Karpas-422 (cell line): ENCODE measurements around the gene ACOX3. TPM values are rescaled to one million over a fixed set of nuclear protein-coding genes. Genes with fewer than 3 reads are reported as not detected.

Experiments used
- DNase-seq: peaks from one replicate; pipeline ENCODE4 v3.0.0-alpha.2; 2015
- H2AFZ ChIP-seq: fragments of 200-600 bp; sonication (generic); 2 replicates; pipeline ENCODE4 v1.6.1; 2014; ENCODE audit warnings: antibody characterized with exemption, low read length, mixed read lengths
- H3K27ac ChIP-seq: fragments of 200-600 bp; sonication (generic); 2 replicates; pipeline ENCODE4 v1.5.1; 2014; ENCODE audit warnings: mild to moderate bottlenecking, low read length, moderate library complexity
- H3K27me3 ChIP-seq: fragments of 200-600 bp; sonication (generic); 2 replicates; pipeline ENCODE4 v1.6.1; 2014; ENCODE audit warnings: low read length, mixed read lengths
- H3K36me3 ChIP-seq: fragments of 200-600 bp; sonication (generic); 2 replicates; pipeline ENCODE4 v1.6.1; 2014; ENCODE audit warnings: low read length, mixed read lengths; ENCODE audit not compliant: insufficient read depth
- H3K4me1 ChIP-seq: fragments of 200-600 bp; sonication (generic); 2 replicates; pipeline ENCODE4 v1.6.1; 2014; ENCODE audit warnings: mild to moderate bottlenecking, low read length, mixed read lengths
- H3K4me2 ChIP-seq: fragments of 200-600 bp; sonication (generic); 2 replicates; pipeline ENCODE4 v1.6.1; 2014; ENCODE audit warnings: low read length, low read depth, mild to moderate bottlenecking; ENCODE audit not compliant: poor library complexity, severe bottlenecking
- H3K4me3 ChIP-seq: fragments of 200-600 bp; sonication (generic); 2 replicates; pipeline ENCODE4 v1.5.1; 2014; ENCODE audit warnings: mild to moderate bottlenecking, antibody characterized with exemption, low read length, mixed read lengths
- H3K79me2 ChIP-seq: fragments of 200-600 bp; sonication (generic); 2 replicates; pipeline ENCODE4 v1.6.1; 2014; ENCODE audit warnings: mild to moderate bottlenecking, low read length, mixed read lengths
- H3K9ac ChIP-seq: fragments of 200-600 bp; sonication (generic); 2 replicates; pipeline ENCODE4 v1.6.0; 2014; ENCODE audit warnings: low read length
- H3K9me2 ChIP-seq: fragments of 200-600 bp; sonication (generic), shearing (Covaris generic); replicated peaks from 2 replicates; pipeline ENCODE4 v1.6.0; 2014; ENCODE audit warnings: mild to moderate bottlenecking, low read length, moderate library complexity; ENCODE audit not compliant: insufficient read depth
- H3K9me3 ChIP-seq: fragments of 300-700, 200-600 bp; sonication (generic); 2 replicates; pipeline ENCODE4 v1.6.1; 2014; ENCODE audit warnings: low read length, mixed read lengths
- H4K20me1 ChIP-seq: fragments of 200-600 bp; sonication (generic); 2 replicates; pipeline ENCODE4 v1.6.1; 2014; ENCODE audit warnings: mild to moderate bottlenecking, antibody characterized with exemption, low read length, low read depth; ENCODE audit not compliant: insufficient read depth
- total RNA-seq: library from RNA; depleted of rRNA; stranded (reverse); fragments of >200 nt; shearing (Covaris generic); gene quantifications from 2 replicates; pipeline ENCODE4 v1.2.3, GENCODE V29; 2014; ENCODE audit warnings: low replicate concordance

Gene ACOX3
- total RNA-seq, 1 experiment from 2014 or later = 17.6 TPM

DNA sequence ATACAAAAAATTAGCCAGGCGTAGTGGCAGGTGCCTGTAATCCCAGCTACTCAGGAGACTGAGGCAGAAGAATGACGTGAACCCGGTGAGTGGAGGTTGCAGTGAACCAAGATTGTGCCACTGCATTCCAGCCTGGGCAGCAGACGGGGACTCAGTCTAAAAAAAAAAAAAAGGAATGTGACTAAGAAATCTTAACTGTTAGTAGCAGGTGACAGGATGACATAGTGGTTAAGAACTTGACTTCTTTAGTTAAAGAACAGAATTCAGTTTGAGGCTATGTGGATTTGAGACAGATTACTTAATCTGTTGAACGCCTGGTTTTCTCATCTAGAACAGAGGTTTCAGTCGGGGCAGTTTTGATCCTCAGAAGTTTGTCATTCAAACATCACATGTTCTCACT is 3.3 kb upstream of the ACOX3 start:
- Histone ChIP-seq H3K79me2 (peaks cover 84% of the 10 kb centered on the region), H3K4me2 (no peak overlapping the region), H3K27me3 (no peaks in the 10 kb centered on the region), H3K4me3 (no peak overlapping the region), H3K27ac (no peak overlapping the region), H3K4me1 (peaks cover 29% of the 10 kb centered on the region), H3K9me2 (no peaks in the 10 kb centered on the region), H2AFZ (no peak overlapping the region), H3K36me3 (no peaks in the 10 kb centered on the region), H3K9me3 (no peaks in the 10 kb centered on the region), H3K9ac (no peak overlapping the region), H4K20me1 (peaks cover 10% of the 10 kb centered on the region; the same call in 1 of the 2 replicates)
- no peak for DNase-seq

DNA sequence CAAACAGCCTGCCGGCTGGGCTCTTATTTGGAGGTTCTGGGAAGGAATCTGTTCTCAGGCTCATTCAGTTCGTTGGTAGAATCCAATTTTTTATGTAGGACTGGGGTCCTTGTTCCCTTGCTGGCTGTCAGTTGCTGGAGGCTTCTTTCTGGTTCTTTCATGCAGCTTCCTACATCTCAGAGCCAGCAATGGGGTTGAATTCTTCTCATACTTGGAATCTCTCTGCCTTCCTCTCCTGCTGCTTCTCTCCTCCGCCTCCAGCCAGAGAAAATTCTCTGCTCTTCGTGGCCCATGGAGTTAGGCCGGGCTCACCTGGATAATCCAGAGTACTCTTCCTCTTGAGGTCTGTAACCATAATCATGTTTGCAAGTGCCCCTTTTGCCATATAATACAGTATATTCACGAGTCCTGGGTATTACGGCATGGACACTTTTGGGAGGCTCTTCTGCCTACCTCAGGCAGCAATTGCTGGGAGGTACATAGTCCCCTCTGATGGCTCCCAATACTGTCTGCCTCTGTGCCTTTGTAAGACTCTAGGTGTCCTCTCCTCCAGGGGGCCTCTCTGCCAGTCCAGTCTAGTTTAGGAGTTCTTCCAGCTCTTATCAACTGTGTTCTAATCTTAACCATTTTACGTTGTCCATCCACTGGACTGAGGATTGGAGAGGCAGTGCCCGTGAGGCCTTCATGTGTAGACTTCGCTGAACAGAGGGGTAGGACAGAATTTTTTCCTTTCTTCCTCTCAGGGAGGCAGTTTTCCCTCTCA is 2.3 kb upstream of the ACOX3 start:
- DNase-seq = no peak
- no peaks in the 10 kb centered on the region for H3K27me3 ChIP-seq

DNA sequence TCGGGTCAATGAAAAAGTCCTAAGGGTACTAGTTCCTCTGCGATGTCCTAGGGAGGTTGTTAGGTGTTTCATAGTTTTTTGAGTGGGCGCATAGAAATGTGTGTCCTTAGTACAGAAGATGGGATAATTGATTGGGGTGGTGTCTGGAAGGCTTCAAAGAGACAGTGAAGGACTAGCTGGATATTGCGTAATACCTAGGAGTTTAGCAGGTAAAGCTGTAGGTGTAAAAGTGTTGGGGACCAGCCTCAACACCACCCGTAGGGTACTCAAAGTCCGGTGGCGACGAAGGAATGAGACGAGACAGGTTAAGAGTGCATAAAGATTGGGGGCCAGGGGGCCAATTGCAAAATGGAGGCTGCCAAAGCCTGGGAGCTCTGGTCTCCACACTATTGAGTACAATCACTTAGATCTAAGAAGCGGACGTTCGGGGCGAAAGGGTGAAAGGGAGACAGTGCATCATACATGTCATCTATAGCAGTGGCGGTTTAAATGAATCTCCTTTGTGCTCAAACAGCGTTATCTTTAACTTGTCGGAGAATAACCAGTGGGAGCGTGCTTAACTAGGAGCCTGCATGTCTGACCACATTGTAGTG is 1.1 kb upstream of the ACOX3 start:
- Histone ChIP-seq H3K4me3 (peak overlapping the region; percentile 97), H3K9me2 (no peaks in the 10 kb centered on the region), H3K79me2 (peaks cover 95% of the 10 kb centered on the region), H4K20me1 (peaks cover 10% of the 10 kb centered on the region; the same call in 1 of the 2 replicates), H3K4me2 (peak overlapping the region; percentile 76), H3K9ac (peak overlapping the region; percentile 98), H3K27me3 (no peaks in the 10 kb centered on the region), H3K36me3 (no peaks in the 10 kb centered on the region), H3K27ac (no peak overlapping the region), H2AFZ (no peak overlapping the region), H3K4me1 (peaks cover 29% of the 10 kb centered on the region), H3K9me3 (no peaks in the 10 kb centered on the region)
- no peak for DNase-seq

More for the DNA sequence above, 2.3 kb upstream of the ACOX3 start:
- Histone ChIP-seq H3K4me3 (peak overlapping the region; percentile 97; the same call in 1 of the 2 replicates), H2AFZ (no peak overlapping the region), H3K79me2 (peaks cover 93% of the 10 kb centered on the region), H3K4me2 (peak overlapping the region; percentile 76), H4K20me1 (peaks cover 10% of the 10 kb centered on the region; the same call in 1 of the 2 replicates), H3K4me1 (peaks cover 29% of the 10 kb centered on the region), H3K9me2 (no peaks in the 10 kb centered on the region), H3K36me3 (no peaks in the 10 kb centered on the region), H3K9me3 (no peaks in the 10 kb centered on the region), H3K27ac (no peak overlapping the region), H3K9ac (peak overlapping the region; percentile 98; the same call in 1 of the 2 replicates)

DNA sequence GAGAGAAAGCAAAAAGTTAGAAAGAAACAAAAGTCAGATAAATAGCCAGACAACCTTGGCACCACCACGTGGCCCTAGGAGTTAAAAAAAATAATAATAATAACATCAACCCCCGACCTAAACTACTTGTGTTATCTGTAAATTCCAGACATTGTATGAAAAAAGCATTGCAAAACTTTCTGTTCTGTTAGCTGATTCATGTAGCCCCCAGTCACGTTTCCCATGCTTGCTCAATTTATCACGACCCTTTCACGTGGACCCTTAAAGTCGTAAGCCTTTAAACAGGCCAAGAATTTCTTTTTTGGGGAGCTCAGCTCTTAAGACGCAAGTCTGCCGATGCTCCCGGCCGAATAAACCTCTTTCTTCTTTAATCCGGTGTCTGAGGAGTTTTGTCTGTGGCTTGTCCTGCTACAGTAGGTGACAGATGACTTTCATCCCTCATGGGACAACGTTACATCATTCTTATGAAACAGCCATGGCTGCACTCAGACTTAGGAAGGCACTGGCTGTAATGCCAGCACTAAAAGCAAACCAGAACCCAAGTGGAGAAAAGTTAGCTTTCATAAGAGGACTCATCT is 520 bp downstream of the ACOX3 start:
- peak; percentile 85 for DNase-seq
- Histone ChIP-seq H3K27me3 (no peaks in the 10 kb centered on the region), H3K4me1 (peaks cover 45% of the 10 kb centered on the region), H2AFZ (peak overlapping the region; percentile 97), H3K36me3 (no peaks in the 10 kb centered on the region), H3K9me3 (no peaks in the 10 kb centered on the region), H3K9me2 (no peaks in the 10 kb centered on the region), H3K79me2 (peaks cover 90% of the 10 kb centered on the region), H3K4me2 (peak overlapping the region; percentile 76), H3K9ac (peak overlapping the region; percentile 98), H3K27ac (peak overlapping the region; percentile 91), H4K20me1 (peaks cover 10% of the 10 kb centered on the region; the same call in 1 of the 2 replicates), H3K4me3 (peak overlapping the region; percentile 97)

DNA sequence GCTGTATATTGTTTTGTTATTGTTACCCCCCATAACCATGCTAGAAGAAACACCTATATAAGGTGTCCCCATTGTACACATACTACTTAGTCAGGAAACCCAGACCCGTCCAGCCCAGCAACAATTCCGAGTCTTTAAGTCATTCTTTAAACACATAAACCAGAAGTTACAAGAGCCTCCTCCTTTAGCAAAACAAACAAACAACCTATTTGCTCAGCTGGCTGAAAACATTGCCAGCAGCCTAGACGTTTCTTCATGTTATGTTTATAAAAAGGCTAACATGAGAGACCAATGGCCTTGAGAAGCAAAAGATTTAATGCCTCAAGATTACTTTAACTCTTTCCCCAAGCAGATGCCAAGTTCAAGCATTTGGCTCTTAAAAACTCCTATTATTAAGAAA is 1.4 kb downstream of the ACOX3 start:
- Histone ChIP-seq H3K9me2 (no peaks in the 10 kb centered on the region), H3K9me3 (no peaks in the 10 kb centered on the region), H3K4me2 (peak overlapping the region; percentile 76), H4K20me1 (peaks cover 10% of the 10 kb centered on the region; the same call in 1 of the 2 replicates), H2AFZ (no peak overlapping the region), H3K27ac (peak overlapping the region; percentile 91; the same call in 1 of the 2 replicates), H3K36me3 (no peaks in the 10 kb centered on the region), H3K9ac (peak overlapping the region; percentile 98), H3K27me3 (no peaks in the 10 kb centered on the region), H3K4me1 (peaks cover 48% of the 10 kb centered on the region), H3K79me2 (peaks cover 90% of the 10 kb centered on the region), H3K4me3 (peak overlapping the region; percentile 97)
- no peak for DNase-seq

DNA sequence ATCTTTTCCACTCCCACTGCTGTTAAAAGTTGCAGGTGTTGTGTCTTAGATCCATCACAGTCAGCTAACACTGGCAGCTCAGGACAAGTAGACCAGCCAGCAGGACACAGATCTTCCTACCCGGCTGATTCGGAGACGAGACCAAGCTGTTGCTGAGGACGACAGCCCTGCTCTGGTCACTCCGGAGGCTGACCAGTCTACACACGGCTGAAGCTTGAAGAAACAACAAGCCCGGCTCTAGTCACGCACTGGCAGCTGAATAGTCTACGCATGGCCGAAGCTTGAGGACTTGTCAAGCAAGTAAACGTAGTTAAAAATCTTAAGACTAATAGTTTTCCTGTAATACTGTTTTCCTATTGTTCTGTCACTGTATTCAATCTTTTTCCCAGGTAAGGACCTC is 1.8 kb downstream of the ACOX3 start:
- no peaks in the 10 kb centered on the region for H3K9me2 ChIP-seq
- no peak for DNase-seq
- H3K79me2 ChIP-seq = peaks cover 86% of the 10 kb centered on the region
- H3K4me3 ChIP-seq = no peak overlapping the region; the same call in 1 of the 2 replicates
- no peak overlapping the region for H2AFZ ChIP-seq
- H4K20me1 ChIP-seq = peaks cover 10% of the 10 kb centered on the region; the same call in 1 of the 2 replicates
- H3K4me1 ChIP-seq = peaks cover 48% of the 10 kb centered on the region
- H3K27me3 ChIP-seq = no peaks in the 10 kb centered on the region
- no peaks in the 10 kb centered on the region for H3K9me3 ChIP-seq
- H3K36me3 ChIP-seq = no peaks in the 10 kb centered on the region
- peak overlapping the region; percentile 76 for H3K4me2 ChIP-seq
- H3K27ac ChIP-seq = no peak overlapping the region
- H3K9ac ChIP-seq = no peak overlapping the region

DNA sequence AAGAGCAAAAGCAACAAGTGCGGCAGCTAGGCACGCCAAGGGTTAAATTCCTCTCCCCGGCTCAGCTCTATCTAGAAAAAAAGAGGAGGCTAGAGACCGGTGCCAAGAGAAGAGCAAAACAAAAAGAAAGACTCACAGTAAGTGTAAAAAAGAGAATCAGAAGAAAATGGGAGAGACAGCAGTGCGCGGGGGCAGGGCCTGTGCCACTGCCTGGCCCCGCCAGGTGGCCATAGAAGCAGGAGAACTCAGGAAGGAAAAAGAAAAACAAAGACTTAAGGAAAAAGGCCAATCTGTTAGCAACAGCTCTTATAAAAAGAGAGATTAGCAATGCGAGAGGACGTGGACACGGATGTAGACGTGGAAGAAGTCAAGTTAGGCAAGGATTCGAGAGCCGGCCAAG is 3.2 kb downstream of the ACOX3 start:
- Histone ChIP-seq H3K4me2 (no peak overlapping the region), H3K9me3 (no peaks in the 10 kb centered on the region), H3K36me3 (no peaks in the 10 kb centered on the region), H3K9ac (no peak overlapping the region), H3K4me3 (no peak overlapping the region), H3K27ac (no peak overlapping the region), H3K9me2 (no peaks in the 10 kb centered on the region), H2AFZ (no peak overlapping the region), H3K79me2 (peaks cover 78% of the 10 kb centered on the region), H4K20me1 (peaks cover 10% of the 10 kb centered on the region; the same call in 1 of the 2 replicates), H3K27me3 (no peaks in the 10 kb centered on the region), H3K4me1 (peaks cover 37% of the 10 kb centered on the region)
- DNase-seq = no peak

DNA sequence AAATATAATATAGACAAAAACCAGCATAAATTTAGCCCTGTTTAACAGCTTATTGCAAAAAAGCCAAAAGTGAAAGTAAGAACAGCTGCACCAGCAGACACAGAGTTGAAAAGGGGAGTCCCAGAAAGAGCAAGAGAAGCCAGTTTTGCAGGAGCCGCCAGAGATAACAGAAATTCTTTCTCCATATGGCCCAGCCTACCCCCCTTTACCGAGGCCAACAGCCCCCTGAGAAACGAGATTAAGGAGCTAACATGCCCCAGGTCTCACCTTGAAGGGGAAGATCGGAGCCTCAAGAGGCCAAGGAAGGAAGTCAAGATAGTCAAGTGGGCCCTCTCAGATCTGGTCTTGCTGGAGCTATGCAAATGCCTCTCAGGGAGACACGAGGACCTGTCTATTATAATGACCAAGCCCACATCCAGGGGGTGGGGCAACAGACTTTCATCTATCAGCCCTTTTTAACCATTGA is 4.8 kb downstream of the ACOX3 start:
- H3K9me3 ChIP-seq = no peaks in the 10 kb centered on the region
- peak overlapping the region; percentile 65 for H3K9ac ChIP-seq
- peak overlapping the region; percentile 83 for H3K4me2 ChIP-seq
- H3K9me2 ChIP-seq = no peaks in the 10 kb centered on the region
- peak; percentile 84 for DNase-seq
- peak overlapping the region; percentile 74 for H3K27ac ChIP-seq
- H2AFZ ChIP-seq = no peak overlapping the region
- H3K4me1 ChIP-seq = peaks cover 28% of the 10 kb centered on the region
- H3K27me3 ChIP-seq = no peaks in the 10 kb centered on the region
- peak overlapping the region; percentile 62 for H3K4me3 ChIP-seq
- H3K79me2 ChIP-seq = peaks cover 62% of the 10 kb centered on the region
- H3K36me3 ChIP-seq = no peaks in the 10 kb centered on the region
- H4K20me1 ChIP-seq = peaks cover 5% of the 10 kb centered on the region; the same call in 1 of the 2 replicates
